GM20000 (cell line): ENCODE results near the gene AGPAT4.

Source experiments
- DNase-seq: peaks from one replicate; pipeline ENCODE4 v3.0.0; 2012; ENCODE audit warnings: low spot score
- TF ChIP-seq, protein P1 (sequence below): IDR thresholded peaks from 2 replicates; pipeline ENCODE4 v1.5.1; 2012; ENCODE audit warnings: mild to moderate bottlenecking, control low read depth; ENCODE audit errors: extremely low read depth, missing control alignments

The AGPAT4 gene

DNA sequence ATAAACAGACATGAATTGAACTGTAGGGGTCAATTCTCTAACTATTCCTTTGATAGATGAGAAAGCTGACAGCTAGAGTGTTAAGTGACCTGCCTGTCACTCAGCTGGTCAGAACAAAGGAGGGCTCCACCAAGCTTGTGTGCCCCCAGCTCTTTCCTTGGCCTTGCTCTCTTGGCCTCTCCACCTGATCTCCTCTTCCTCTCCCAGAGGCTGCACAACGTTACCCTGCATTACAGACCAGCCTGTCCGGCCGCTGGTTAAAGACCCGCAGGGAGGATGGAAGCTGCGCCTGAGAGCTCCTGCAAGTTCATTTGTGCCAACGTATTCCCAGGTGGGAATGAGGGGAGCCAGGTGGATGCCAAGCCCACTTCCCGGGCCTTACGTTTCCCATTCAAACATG is 22.5 kb downstream of the AGPAT4 start:
- TF ChIP-seq, protein P1, sequence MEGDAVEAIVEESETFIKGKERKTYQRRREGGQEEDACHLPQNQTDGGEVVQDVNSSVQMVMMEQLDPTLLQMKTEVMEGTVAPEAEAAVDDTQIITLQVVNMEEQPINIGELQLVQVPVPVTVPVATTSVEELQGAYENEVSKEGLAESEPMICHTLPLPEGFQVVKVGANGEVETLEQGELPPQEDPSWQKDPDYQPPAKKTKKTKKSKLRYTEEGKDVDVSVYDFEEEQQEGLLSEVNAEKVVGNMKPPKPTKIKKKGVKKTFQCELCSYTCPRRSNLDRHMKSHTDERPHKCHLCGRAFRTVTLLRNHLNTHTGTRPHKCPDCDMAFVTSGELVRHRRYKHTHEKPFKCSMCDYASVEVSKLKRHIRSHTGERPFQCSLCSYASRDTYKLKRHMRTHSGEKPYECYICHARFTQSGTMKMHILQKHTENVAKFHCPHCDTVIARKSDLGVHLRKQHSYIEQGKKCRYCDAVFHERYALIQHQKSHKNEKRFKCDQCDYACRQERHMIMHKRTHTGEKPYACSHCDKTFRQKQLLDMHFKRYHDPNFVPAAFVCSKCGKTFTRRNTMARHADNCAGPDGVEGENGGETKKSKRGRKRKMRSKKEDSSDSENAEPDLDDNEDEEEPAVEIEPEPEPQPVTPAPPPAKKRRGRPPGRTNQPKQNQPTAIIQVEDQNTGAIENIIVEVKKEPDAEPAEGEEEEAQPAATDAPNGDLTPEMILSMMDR, result no peak
- DNase-seq, result no peak

DNA sequence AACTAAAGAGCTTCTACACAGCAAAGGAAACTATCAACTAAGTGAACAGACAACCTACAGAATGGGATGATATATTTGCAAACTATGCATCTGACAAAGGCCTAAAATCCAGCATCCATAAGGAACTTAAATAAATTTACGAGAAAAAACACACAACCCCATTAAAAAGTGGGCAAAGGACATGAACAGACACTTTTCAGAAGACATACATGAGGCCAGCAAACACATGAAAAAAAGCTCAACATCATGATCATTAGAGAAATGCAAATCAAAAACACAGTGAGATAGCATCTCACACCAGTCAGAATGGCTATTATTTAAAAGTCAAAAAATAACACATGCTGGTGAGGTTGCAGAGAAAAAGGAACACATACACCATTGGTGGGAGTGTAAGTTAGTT is 24.5 kb downstream of the AGPAT4 start:
- no peak for DNase-seq
- TF ChIP-seq, protein P1, result no peak

DNA sequence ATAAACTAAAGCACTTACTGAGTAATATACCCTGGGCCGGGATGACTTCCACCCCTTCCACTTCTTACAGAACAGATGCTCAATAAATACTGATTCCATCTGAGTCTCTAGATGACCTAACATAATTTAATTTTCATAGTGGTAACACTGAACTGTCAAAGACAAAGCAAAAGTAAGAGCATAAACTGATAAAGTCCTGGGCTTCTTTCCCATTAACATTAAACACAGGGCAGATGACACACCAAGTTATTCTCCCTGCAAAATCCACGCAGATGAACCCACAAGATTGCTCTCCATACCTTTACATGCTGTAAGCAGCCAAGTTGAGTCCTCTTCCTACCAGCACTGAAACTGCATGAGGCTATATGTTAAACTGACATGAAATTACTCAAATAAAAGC is 27.1 kb downstream of the AGPAT4 start:
- DNase-seq, result no peak
- TF ChIP-seq, protein P1, result no peak

DNA sequence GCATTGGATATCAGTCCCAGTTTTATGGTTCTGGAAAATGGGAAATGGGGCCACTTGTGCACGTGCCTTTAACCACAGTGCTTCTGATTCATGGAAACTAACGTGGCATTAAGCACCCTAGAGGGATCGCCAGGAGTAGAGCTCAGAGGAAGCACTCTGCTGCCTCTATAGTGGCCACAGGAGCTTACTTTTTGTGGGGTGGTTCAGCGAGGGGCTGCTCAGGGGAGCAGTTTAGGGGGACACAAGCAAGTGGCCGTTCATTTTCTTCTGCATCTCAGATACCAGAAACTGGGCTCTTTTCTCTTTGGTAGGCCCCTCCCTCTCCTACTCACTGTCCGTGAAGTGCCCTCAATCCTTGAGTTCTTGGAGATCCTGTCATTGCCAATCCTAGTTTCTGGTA is 28.5 kb downstream of the AGPAT4 start:
- TF ChIP-seq, protein P1, result no peak
- DNase-seq, result no peak

DNA sequence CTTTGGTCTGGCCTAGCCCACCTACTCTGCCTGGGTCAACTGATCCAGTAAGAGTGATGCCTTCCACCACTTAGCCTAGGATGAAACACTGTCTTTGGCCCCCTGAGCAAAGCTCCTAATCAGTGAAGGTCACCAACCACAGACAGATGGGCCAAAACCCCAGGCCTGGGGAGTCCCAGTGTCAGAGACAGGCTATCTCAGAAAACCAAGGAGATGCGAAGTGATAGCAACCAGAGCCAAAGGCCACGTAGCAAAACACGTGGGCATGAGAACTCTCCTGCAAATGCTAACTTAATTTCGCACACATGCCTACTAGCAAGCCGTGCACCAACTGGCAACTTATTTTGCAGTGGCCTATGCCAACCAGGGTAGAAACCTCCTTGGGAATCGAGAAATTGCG is 29.1 kb downstream of the AGPAT4 start:
- TF ChIP-seq, protein P1, result no peak

DNA sequence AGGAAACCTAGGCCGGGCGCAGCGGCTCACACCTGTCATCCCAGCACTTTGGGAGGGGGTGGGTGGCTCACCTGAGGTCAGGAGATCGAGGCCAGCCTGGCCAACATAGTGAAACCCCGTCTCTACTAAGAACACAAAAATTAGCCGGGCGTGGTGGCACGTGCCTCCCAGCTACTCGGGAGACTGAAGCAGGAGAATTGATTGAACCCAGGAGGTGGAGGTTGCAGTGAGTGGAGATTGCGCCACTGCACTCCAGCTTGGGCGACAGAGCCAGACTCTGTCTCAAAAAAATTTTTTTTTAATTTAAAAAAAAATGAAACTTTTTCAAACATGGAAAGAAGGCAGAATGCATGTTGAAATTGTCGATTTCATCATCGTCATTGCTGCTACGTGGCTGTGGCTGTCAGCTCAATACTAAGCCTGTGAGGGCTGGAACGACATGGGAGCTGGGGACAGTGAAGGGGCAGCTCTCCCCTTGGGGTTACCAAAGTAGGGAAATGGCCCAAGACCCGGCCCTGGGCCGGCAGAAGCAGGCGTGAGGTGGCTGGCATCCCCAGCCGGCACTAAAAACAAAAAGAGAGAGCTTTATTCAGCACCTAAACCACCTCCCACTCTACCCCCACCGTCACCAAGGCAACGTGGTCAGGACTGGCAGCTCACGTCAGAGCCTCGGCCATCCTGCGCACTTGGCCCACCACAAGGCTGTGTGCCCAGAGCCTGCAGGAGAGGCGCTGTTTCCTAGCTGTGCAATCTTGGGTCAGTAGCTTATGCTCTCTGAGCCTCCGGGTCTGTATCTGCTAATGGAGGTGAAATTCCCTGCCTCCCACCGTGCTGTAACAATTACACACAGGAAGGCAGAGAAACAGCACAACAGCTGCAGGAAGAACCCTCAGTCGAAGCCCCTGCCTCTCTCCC is 30.8 kb downstream of the AGPAT4 start:
- TF ChIP-seq, protein P1, result no peak
- DNase-seq, result no peak

More for the DNA sequence above, 29.1 kb downstream of the AGPAT4 start:
- DNase-seq, result no peak

DNA sequence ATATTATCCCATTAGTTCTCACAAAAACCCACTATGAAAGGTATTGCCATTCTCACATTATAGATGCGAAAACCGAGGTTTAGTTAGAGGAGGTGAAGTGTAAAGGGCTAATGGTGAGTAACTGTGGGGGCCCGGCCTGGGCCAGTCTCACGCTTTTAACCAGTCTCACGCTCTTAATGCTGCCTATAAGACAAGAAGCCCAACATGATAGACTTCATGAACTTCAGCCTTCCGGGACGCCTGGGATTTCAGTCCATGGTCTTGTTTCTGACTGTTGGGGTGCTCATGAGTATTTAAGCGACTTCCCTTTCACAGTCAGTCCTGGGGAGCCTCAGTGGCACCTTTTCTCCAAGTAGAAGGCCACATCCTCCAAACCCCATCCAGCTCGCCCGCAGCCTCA is 31.7 kb downstream of the AGPAT4 start:
- no peak for DNase-seq
- TF ChIP-seq, protein P1, result no peak
